KMS-11 (cell line): ENCODE data around the gene DRD4.

ENCODE experiments used
- H2AFZ ChIP-seq: fragments of 200-600 bp; sonication (generic); 2 replicates; pipeline ENCODE4 v1.6.1; 2016; ENCODE audit warnings: antibody characterized with exemption, mixed run types, low read depth
- H3K27ac ChIP-seq: fragments of 200-600 bp; sonication (generic); 2 replicates; pipeline ENCODE4 v1.6.1; 2016; ENCODE audit warnings: mild to moderate bottlenecking, mixed run types
- H3K27me3 ChIP-seq: fragments of 200-600 bp; sonication (generic); 2 replicates; pipeline ENCODE4 v1.6.1; 2017; ENCODE audit warnings: mild to moderate bottlenecking, low read depth, mixed run types, moderate library complexity; ENCODE audit not compliant: insufficient read depth
- H3K36me3 ChIP-seq: fragments of 200-600 bp; sonication (generic); 2 replicates; pipeline ENCODE4 v1.6.1; 2017; ENCODE audit warnings: mild to moderate bottlenecking, mixed run types; ENCODE audit not compliant: insufficient read depth
- H3K4me1 ChIP-seq: fragments of 200-600 bp; sonication (generic); 2 replicates; pipeline ENCODE4 v1.6.1; 2016; ENCODE audit warnings: mild to moderate bottlenecking, low read depth, mixed run types; ENCODE audit not compliant: poor library complexity, severe bottlenecking
- H3K4me2 ChIP-seq: fragments of 200-600 bp; sonication (generic); 2 replicates; pipeline ENCODE4 v1.7.0; 2016; ENCODE audit warnings: mild to moderate bottlenecking, mixed run types
- H3K4me3 ChIP-seq: fragments of 200-600 bp; sonication (generic); IDR thresholded peaks from 2 replicates; pipeline ENCODE4 v1.6.1; 2017; ENCODE audit warnings: low read depth, low read length, mixed read lengths; ENCODE audit not compliant: insufficient read depth
- H3K79me2 ChIP-seq: fragments of 200-600 bp; sonication (generic); 2 replicates; pipeline ENCODE4 v1.6.1; 2016; ENCODE audit warnings: low read depth, mixed run types; ENCODE audit not compliant: insufficient read depth
- H3K9ac ChIP-seq: fragments of 200-600 bp; sonication (generic); 2 replicates; pipeline ENCODE4 v1.6.1; 2016; ENCODE audit warnings: mild to moderate bottlenecking, mixed run types
- H4K20me1 ChIP-seq: fragments of 200-600 bp; sonication (generic); 2 replicates; pipeline ENCODE4 v1.6.1; 2016; ENCODE audit warnings: mild to moderate bottlenecking, mixed run types; ENCODE audit not compliant: insufficient read depth
- CTCF ChIP-seq: fragments of 200-600 bp; sonication (generic); conservative IDR thresholded peaks from 2 replicates; pipeline ENCODE4 v1.6.1; 2017; ENCODE audit warnings: low read depth, mild to moderate bottlenecking, antibody characterized with exemption, low read length, moderate library complexity, mixed read lengths

DRD4 gene

DNA sequence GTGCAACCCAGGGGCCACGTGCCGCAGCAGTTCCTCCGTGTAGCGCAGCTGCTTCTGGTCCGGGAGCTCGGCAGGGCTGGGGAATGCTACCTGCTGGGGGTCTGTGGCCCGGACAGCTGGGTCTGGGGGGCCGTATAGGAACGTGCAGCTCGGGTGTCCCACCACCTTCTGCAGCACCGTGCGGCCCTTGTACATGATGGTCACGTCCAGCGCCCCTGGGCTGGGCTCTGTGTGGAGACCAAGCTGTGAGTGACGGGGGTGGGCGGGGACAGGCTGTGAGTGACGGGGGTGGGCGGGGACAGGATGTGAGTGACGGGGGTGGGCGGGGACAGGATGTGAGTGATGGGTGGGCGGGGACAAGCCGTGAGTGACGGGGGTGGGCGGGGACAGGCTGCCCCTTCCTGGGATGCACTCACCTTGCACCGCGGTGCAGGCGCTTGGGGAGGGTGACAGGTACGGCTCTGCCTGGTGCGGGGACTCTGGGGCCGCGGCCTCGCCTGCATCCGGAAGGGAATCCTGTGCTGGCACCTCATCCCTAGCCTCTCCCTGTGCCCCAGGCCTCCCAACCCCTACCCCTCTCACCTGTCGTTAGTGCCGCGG lies 23.6 kb upstream of the DRD4 start:
- Histone ChIP-seq H3K9ac (no peak overlapping the region), H3K27ac (no peak overlapping the region), H3K4me2 (no peak overlapping the region), H4K20me1 (no peaks in the 10 kb centered on the region), H3K4me1 (peaks cover 16% of the 10 kb centered on the region), H2AFZ (no peak overlapping the region), H3K79me2 (no peaks in the 10 kb centered on the region), H3K4me3 (no peak overlapping the region), H3K36me3 (no peaks in the 10 kb centered on the region; the same call in 1 of the 2 replicates), H3K27me3 (no peaks in the 10 kb centered on the region)
- TF ChIP-seq CTCF = no peak

DNA sequence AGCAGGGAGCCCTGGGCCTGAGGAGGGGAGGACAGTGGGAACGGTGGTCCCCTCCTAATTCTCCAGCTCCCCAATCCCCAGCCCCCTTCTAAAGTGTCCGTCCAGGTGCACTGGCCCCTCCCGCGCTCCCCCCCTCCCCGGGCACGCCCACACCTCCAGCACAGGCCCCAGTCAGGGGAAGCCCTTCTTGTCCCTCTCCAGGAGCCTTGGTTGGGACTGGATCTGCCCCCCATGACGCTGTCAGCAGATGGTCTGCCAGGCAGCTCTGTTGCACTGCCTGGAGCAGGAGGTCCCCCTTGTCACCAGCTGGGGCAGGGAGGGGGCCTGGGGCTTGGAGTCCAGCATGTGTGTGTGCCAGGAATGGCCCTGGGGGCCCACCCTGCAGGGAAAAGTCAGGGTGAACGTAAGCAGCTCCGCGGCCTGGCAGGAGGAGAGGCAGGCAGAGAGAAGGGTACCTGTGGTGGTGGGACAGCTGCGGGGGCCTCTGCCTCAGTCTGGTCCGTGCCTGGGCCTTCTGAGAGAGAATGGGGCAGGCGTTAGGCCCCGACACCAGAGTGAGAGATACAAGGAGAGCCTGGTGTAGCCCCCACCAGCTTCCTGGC lies 22.9 kb upstream of the DRD4 start:
- H3K27me3 ChIP-seq = no peaks in the 10 kb centered on the region
- H2AFZ ChIP-seq = no peak overlapping the region
- TF ChIP-seq CTCF = no peak
- no peaks in the 10 kb centered on the region; the same call in 1 of the 2 replicates for H3K36me3 ChIP-seq
- H3K4me2 ChIP-seq = no peak overlapping the region
- no peaks in the 10 kb centered on the region for H3K79me2 ChIP-seq
- H3K4me3 ChIP-seq = no peak overlapping the region
- H3K9ac ChIP-seq = no peak overlapping the region
- H3K27ac ChIP-seq = no peak overlapping the region
- peaks cover 16% of the 10 kb centered on the region for H3K4me1 ChIP-seq
- no peaks in the 10 kb centered on the region for H4K20me1 ChIP-seq

GRCh38 chr11:614623-615503 lies 22.2 kb upstream of the DRD4 start:
- no peak for TF ChIP-seq CTCF
- no peak overlapping the region for H2AFZ ChIP-seq
- H3K36me3 ChIP-seq = no peaks in the 10 kb centered on the region; the same call in 1 of the 2 replicates
- H3K9ac ChIP-seq = peak overlapping the region; percentile 61; the same call in 1 of the 2 replicates
- H3K4me1 ChIP-seq = peaks cover 16% of the 10 kb centered on the region
- H4K20me1 ChIP-seq = no peaks in the 10 kb centered on the region
- H3K4me3 ChIP-seq = no peak overlapping the region
- no peaks in the 10 kb centered on the region for H3K27me3 ChIP-seq
- H3K79me2 ChIP-seq = no peaks in the 10 kb centered on the region
- peak overlapping the region; percentile 72; the same call in 1 of the 2 replicates for H3K27ac ChIP-seq
- peak overlapping the region; percentile 73 for H3K4me2 ChIP-seq

DNA sequence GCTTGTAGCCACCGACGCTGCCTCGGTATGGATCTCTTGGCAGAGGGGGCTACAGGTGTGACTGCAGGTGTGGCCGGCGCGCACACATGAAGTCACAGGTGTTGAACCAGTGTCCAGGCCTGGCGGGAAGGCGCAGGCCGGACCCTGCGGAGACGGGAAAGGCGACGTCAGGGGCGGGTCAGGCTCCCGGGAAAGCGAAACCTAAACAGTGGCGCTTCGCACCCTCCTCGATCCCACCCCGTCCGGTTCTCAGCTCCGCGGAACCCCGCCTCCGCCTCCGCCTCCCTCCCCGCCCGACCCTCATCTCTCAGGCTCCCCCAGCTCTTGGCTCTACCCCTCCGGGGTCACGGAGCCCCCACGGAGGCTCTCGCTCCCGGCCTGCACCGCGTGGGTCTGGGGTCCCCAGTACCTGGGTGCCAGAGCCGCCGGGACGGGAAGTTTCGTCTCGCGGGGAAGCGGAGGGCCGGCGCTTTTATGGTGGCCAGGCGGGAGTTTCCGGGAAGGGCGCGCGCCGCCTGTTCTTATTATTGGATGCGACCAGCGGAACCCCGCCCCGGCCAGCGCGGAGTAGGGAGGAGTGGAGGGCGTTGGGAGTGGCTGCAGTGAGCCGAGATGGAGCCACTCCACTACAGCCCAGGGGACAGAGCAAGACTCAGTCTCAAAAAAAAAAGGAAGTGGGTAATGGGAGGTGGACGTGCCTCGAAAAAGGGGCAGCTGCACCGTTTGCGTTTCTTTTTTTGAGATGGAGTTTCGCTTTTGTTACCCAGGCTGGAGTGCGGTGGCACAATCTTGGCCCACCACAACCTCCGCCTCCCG lies 21.4 kb upstream of the DRD4 start, which contains the start of gene IRF7:
Gene IRF7 (minus strand): TSS at position 447 of the 816 bp plus-strand sequence. CDS start 586 bp downstream, outside the sequence.
- Histone ChIP-seq H4K20me1 (no peaks in the 10 kb centered on the region), H3K4me1 (peaks cover 16% of the 10 kb centered on the region), H3K4me3 (no peak within 1 kb of the TSS), H2AFZ (peak within 1 kb of the TSS; percentile 54), H3K27ac (peak within 1 kb of the TSS; percentile 72), H3K27me3 (no peaks in the 10 kb centered on the region), H3K79me2 (no peaks in the 10 kb centered on the region), H3K4me2 (peak within 1 kb of the TSS; percentile 73), H3K9ac (peak within 1 kb of the TSS; percentile 61; the same call in 1 of the 2 replicates), H3K36me3 (no peaks in the 10 kb centered on the region; the same call in 1 of the 2 replicates)
- TF ChIP-seq CTCF = no peak
